HG03457 (cell line): ENCODE data around the gene HEPHL1.
"Not testable (repeated sequence)": the region's sequence is repeated elsewhere in the genome, so short reads cannot be mapped to it uniquely, and the experiment has no call there.

Source experiments
- ATAC-seq: cut with Tn5 transposase; IDR thresholded peaks from one replicate; pipeline ENCODE4 v1.9.1; 2021; ENCODE audit warnings: moderate number of reproducible peaks; ENCODE audit not compliant: unreplicated experiment

The HEPHL1 gene

DNA sequence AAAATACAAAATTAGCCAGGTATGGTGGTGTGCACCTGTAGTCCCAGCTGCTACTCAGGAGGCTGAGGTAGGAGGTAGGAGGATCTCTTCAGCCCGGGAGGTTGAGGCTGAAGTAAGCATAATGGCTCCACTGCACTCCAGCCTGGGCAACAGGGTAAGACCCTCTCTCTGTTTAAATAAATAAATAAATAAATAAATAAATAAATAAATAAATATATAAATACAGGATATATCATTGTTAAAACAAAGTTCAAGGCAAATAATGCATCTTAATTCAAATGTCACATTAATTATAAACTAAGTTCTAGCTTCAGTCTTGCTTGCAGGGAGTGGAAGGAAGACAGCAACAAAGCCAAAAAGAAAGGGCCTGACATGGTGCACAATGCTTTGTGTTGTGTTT is 63.0 kb downstream of the HEPHL1 start:
- no peak for ATAC-seq

DNA sequence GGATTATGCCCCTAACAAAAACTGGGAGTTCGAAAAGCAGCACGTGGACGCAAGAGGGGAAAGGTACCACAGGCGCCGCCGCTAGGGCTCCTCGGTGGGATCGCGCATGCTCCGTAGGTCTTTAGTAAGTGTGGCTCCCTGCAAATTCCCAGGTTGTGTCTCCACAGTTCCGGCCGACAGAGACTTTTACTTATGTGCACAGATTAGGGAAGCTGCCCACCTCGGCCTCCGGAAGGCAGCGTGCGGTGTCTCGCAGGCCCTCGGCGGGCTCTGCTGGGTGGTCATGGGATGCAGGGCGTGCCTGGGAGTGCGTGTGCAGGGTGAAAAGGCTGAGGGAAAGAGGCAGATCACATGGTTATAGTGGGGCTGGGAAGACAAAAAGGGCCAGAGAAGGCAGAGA is 67.8 kb downstream of the HEPHL1 start:
- ATAC-seq: no peak

DNA sequence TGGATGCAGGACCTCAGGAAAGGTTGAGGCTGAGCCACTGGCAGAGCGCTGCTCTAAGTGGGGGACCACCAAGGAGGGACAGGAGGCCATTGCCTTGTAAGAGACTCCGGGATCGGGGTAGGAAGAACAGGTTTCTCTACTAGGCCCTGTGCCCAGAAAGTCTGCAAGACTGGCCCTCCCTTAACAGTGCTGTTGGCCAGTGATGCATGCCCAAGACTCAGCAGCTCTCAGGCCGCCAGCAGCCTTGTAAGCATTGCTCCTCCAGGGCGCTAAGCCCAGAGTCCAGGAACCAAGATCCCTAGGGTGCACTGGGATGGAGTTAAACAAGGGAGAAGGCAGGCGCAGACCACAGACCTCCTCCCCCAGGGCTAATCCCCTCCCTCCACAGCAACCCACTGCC is 68.2 kb downstream of the HEPHL1 start:
- no peak for ATAC-seq

DNA sequence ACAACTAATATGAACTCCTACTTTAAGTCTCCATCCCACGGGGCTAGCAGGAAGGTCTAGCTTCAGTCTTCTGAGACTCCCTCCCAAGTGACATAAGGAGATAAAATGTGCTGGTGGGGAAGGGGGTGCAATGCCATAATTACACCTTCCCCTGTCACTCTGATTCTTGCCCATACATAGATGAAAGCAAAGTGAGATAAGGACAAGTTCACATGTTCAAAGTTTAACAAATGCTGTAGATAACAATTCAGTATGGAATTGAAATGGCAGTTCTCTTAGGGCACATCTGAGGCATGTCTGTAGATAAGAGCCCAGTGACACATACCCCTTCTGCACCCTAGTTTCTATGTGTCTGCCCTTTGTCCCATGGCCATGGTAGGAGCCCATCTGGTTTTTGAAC is 69.2 kb downstream of the HEPHL1 start:
- ATAC-seq: no peak

DNA sequence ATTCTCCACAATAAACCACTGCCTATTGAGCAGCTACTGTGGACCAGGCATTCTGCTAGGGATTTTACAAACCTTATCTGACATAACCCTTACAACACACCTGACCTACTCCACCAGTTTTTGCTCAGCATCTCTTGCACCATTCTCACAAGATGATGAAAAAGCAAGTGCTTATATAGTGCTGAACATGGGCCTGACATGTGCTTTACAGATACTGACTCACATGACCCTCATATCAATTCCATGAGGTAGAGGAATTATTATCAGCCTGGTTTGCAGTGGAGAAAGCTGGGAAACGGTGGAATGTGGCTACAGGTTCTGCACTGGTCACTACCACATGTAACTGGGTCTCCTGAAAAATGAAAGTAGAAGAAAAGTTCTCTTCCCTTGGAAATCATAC is 69.9 kb downstream of the HEPHL1 start:
- no peak for ATAC-seq

DNA sequence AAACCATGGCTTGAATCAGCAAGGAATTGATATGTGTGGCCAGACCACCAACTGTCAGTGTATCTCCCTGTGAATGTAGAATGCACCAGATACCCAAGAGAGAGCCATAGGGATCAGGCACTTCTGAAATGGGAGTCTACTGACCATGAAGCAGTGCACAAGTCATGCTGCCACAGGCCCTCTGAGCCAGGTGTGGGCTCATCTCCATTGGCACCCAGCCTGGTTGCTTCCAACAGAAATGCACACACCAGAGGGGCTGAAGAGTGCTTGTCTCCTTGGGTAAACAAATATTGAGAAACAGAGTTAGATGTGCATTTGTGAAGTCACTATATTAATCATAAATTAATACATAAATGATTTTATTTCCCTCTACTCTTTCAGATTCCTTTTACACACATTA is 79.1 kb downstream of the HEPHL1 start:
- no peak for ATAC-seq

DNA sequence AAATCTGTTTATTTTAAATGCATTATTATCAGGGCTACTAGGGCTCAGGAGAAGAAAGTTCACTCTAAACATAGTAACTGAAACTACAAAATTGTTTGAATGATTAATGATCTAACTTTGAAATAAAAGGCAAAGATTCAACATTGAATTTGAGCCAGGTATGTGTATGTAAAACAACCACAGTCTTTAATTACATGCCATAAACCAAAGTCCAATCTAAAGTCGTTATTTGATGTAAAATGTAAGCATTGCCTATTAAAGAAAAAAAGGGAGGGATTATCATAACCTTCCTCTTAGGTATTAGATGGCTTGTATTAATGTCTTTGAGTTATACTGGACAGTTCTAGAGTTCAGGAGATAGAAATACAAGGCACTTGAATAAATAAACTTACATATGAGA is 82.3 kb downstream of the HEPHL1 start:
- no peak for ATAC-seq

DNA sequence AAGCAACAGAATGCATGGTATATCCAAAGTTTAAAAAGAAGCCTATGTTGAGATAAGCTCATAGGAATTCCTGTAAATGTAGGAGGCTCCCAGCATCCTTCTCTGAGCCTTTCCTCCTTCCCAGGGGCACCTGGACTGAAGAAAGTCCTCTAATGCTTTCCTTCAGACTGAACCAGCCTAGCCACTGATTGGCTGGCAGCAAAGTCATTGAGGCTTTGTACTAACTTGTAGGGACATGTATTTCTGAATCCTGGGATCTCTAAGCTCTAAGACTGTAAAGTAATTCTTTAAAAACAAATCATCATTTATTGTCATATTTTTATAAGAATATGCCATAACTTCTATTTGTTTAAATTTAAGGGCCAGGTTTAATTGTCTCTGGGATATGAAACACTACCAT is 83.6 kb downstream of the HEPHL1 start:
- no peak for ATAC-seq

DNA sequence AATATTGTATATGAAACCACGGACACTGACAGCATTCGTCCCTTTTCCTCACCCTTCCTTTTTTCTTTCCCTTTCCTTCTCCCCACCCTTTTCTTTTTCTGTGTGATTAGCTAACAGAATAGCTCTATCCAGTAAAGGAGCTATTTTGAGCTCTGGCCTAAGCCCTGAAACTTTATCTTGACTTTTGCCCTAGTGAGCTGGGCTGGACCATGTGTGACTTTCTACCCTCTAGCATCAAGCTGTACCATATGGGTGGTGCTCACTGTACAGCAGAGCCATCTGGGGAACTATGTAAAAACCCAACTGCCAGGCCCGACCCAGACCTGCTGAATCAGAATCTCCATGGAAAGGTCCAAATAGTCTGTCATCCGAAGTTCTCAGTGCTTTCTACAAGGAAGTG is 85.6 kb downstream of the HEPHL1 start:
- ATAC-seq: no peak

DNA sequence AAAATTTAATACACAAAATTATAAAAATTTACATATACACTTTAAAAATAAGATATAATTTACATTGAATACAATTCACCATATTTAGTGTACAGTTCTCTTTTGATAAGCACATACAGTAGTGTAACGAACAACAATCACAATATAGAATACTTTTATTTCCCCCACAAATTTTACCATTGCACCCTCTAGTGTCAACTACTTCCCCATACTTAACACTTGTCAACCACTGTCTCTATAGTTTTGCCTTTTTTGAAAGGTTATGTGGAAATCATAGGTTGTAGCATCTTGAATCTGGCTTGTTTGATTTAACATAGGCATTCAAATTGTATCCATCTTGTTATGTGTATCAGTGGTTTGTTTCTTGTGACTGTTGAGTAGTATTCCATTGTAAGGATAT is 86.2 kb downstream of the HEPHL1 start:
- no peak for ATAC-seq

DNA sequence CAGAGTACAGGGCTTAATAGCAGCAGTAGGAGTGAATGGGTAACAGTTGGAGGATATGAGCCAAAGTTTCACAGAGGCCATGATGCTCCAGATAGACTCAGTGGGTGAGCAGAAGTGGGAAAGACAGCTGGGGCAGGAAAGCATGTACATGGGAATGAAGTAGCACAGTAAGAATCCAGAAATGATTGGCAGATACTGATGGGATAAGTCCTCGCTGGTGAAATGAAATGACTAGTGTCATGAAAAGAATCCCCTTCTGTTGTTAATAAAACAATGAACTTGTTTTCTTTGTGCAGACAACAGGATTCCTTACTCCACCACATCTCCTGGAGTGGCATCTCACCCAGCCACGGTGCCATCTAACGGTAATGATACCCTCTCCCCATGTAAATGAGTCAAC is 90.1 kb downstream of the HEPHL1 start:
- ATAC-seq: no peak

DNA sequence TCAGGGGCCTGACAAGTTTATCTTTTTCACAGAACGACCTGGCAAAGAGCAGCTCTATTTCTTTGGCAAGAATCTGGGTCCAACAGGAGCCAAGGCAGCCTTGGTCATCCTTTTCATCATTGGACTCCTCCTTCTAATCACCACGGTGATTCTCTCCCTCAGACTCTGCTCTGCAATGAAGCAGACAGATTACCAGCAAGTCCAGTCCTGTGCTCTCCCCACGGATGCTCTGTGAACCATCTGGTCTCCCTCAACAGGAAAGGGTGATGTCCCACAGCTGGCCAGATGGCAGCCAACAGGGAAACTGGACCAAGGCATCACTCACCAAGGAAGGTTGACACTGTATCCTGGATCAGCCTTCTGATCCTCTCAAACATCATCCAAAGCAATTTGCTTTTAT is 90.5 kb downstream of the HEPHL1 start:
- ATAC-seq: no peak

DNA sequence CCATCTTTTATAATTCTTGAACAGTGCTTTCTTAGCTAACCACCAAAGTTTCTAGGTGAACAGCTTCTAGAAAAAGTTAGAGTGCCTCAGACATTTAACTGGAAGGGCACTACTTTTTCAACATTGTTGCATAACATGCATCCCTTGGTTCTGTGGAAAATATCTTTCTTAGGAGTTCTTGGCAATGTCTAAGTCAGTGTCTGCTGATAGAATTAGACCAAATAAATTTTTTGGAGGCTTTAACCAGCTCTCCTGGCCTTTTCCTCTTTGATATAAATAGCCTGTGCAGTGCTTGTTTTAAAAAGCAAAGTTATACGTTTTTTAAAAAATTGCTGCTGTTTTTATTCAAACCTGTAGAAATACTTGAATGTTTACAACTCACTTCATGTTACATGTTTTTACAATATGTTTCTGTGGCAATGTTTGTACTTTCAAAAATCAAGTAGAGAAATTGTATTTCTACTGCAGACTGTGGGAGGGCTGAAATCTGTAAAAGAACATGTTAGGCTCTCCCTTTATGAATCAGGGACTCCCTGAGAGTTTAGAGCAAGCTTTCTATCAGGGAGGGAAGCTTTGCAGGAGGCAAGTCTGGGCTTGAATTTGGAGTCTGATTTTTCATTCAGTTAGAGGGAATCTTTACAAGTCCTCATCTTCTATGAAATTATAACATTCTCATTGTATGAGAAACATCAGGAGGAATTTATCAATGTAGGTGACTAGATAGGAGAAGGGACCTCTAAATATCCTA is 91.2 kb downstream of the HEPHL1 start:
- no peak for ATAC-seq

DNA sequence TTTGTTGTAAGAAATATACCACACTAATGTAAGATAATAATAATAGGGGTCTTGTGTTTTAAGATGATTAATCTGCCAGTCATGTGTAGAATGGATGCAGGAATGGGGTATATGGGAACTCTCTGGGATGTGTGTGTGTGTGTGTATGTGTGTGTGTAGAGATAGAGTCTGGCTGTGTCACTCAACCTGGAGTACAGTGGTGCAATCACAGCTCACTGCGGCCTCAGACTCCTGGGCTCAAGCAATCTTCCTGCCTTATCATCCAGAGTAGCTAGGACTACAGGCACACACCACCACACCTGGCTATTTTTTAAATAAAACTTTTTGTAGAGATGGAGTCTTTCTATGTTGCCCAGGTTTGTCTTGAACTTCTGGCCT is 96.0 kb downstream of the HEPHL1 start:
- no peak for ATAC-seq

DNA sequence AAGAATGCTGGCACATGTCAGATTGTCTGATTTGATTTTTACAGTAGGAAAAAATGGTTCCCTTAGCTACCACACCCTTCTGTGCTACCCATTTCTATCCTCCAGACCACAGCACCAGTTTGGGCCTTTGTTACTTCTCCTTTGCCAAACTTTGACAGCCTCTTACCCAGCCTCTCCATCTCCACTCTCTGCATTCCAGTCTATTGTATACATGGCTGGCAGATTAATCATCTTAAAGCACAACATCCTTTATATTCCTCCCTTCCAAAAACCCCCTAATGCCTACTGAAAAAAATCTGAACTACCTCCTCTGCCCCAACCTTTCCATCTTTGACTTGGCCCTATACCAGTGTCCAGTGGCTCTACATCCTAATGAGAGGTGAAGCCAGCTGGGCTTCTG is 96.7 kb downstream of the HEPHL1 start:
- ATAC-seq: no peak

DNA sequence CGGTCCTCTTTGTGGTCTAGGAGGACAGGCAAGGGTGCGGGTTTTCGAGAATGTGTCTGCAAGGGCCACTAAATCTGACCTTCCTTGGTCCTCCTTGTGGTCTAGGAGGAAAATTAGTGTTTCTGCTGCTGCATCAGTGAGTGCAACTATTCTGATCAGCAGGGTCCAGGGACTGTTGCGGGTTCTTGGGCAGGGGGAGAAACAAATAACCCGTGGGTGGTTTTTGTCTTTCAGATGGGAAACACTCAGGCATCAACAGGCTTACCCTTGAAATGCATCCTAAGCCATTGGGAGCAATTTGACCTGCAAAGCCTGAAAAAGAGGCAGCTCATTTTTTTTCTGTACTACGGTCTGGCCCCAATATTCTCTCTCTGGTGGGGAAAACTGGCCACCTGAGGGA is 98.5 kb downstream of the HEPHL1 start:
- not testable (repeated sequence) for ATAC-seq

DNA sequence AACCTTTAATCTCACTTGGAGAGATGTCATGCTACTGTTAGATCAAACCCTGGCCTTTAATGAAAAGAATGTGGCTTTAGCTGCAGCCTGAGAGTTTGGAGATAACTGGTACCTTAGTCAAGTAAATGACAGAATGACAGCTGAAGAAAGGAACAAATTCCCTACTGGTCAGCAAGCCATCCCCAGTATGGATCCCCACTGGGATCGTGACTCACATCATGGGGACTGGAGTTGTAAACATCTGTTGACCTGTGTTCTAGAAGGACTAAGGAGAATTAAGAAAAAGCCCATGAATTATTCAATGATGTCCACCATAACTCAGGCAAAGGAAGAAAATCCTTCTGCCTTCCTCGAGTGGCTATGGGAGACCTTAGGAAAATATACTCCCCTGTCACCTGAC is 99.4 kb downstream of the HEPHL1 start:
- ATAC-seq: not testable (repeated sequence)

DNA sequence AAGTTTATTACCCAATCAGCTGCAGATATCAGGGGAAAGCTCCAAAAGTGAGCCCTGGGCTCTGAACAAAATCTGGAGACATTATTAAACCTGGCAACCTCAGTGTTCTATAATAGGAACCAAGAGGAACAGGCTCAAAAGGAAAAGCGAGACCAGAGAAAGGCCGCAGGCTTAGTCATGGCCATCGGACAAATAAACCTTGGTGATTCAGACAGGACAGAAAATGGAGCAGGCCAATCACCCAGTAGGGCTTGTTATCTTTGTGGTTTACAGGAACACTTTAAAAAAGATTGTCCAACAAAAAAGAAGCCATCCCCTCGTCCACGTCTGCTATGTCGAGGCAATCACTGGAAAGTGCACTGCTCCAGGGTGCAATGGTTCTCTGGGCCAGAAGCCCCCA is 99.8 kb downstream of the HEPHL1 start:
- ATAC-seq: no peak

DNA sequence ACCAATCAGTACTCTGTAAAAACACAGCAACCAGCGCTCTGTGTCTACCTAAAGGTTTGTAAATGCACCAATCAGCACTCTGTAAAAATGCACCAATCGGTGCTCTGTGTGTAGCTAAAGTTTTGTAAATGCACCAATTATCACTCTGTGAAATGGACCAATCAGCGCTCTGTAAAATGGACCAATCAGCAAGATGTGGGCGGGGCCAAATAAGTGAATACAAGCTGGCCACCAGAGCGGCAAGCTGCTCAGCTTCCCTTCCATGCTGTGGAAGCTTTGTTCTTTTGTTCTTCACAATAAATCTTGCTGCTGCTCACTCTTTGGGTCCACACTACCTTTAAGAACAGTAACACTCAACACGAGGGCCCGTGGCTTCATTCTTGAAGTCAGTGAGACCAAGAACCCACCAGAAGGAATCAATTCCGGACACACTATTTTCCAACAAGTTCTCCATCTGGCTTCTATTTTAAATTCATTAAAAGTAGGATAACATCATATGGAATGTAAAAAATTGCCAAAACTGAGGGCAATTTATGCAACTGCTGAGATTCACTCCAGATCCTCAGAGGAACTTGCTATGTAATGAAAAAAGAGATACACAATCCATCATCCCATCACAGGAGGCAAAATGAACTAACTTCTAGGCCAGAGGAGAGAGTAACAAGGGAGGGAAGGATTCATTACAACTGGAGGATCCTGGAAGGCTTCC is 104.4 kb downstream of the HEPHL1 start:
- no peak for ATAC-seq

DNA sequence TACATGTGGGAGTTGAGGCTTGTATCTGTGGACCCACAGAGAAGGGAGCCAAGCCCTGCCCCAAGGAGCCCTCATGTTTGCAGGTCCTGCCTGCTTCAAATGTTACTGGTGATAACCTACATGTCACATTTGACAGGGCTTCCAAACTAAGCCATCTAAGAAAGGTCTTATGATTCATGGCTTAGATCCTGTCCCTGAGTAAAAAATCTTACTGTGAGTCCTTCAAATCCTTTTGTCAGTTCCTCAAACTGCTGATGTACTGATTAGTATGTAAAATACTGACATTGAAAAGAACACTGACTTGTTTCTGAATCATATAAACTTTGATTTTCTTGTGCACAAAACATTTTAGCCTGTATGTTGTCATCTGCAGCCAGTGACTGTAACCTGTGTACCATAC is 106.5 kb downstream of the HEPHL1 start:
- ATAC-seq: no peak

DNA sequence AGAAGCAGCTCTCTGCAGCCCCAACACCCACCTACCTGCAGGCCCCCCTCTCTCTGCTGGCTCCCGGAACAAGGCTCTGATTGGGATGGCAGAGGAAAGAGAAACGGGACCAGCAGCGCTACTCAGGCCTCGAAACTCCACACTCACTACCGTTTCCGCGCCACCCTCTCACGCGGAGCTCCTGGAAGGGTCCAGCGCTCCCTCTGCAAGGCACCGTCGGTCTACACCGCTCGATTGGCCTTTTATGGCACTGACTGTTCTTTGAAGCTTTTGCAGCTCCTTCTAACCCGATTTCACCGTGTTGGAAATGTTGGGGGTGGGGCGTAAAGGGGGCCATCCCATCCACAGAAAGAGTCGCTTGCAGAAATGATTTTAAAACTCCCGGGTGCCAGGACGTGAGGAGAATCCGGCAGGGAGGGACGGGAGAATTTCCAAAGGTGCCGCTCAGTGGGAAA is 107.2 kb downstream of the HEPHL1 start:
- ATAC-seq: peak; percentile 18

DNA sequence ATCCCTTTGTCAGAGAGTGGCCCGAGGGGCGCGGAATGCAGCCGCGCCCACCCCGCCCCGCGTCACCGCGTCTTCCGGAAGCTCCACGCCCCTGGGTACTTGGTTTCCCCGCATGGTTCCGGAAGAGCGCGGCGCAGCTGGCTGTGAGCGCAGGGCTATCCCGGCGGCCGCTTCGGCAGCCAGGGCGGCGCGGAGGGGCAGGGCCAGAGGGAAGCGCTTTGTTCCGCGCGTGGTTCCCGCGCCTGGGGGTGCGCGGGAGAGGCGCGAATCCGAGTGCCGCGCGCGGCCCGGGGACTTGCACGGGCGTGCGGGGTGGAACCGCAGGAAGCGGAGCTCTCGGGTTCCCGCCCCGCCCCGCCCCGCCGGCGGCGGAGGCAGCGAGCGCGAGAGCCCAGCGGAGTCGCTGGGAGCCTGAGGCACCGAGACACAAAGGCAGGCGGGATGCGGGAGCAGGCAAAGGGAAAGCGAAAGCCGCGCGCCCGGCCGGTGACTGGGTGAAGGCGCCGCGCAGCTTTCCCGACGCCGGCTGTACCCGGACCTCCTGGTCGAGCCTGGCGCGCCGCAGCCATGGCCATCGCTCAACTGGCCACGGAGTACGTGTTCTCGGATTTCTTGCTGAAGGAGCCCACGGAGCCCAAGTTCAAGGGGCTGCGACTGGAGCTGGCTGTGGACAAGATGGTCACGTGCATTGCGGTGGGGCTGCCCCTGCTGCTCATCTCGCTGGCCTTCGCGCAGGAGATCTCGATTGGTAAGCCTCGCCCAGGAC is 107.8 kb downstream of the HEPHL1 start, which contains the start of gene PANX1:
Gene PANX1, plus strand, starts transcription at position 96 of the 766 bp plus-strand sequence. Its CDS starts 472 bp downstream, at position 568.
- peak; percentile 81 for ATAC-seq
